Trophoblast cell (in vitro differentiated cells and primary cell): ENCODE data around the gene RGS10.
A peak's percentile ranks its signal among the peaks of the same experiment; 100 is the strongest.

Experiments
- DNase-seq, 2 donors: peaks; one replicate each; pipeline ENCODE4 v3.0.0-alpha.2; 2016
- H2AFZ ChIP-seq: 2 replicates; pipeline ENCODE4 v1.6.1; 2013; ENCODE audit warnings: low read length, moderate library complexity, mild to moderate bottlenecking; ENCODE audit not compliant: insufficient read depth, poor library complexity
- H2AK5ac ChIP-seq: 2 replicates; pipeline ENCODE4 v1.6.1; 2013; ENCODE audit warnings: mild to moderate bottlenecking, low read length
- H2BK120ac ChIP-seq: 2 replicates; pipeline ENCODE4 v1.6.1; 2013; ENCODE audit warnings: low read length, mild to moderate bottlenecking, moderate library complexity; ENCODE audit not compliant: insufficient read depth, poor library complexity
- H2BK12ac ChIP-seq: 2 replicates; pipeline ENCODE4 v1.6.1; 2013; ENCODE audit warnings: mild to moderate bottlenecking, low read length, moderate library complexity
- H2BK5ac ChIP-seq: 2 replicates; pipeline ENCODE4 v1.6.1; 2013; ENCODE audit warnings: low read length, low read depth, moderate library complexity, mild to moderate bottlenecking; ENCODE audit not compliant: poor library complexity
- H3K14ac ChIP-seq: 2 replicates; pipeline ENCODE4 v1.6.1; 2013; ENCODE audit warnings: mild to moderate bottlenecking, low read length
- H3K18ac ChIP-seq: 2 replicates; pipeline ENCODE4 v1.6.1; 2013; ENCODE audit warnings: mild to moderate bottlenecking, low read length
- H3K23ac ChIP-seq: 2 replicates; pipeline ENCODE4 v1.6.1; 2013; ENCODE audit warnings: low read length
- H3K27ac ChIP-seq: 2 replicates; pipeline ENCODE4 v1.5.1; 2013; ENCODE audit warnings: low read depth, mild to moderate bottlenecking, inconsistent platforms, low read length, moderate library complexity
- H3K27me3 ChIP-seq: 2 replicates; pipeline ENCODE4 v1.6.1; 2013; ENCODE audit warnings: inconsistent platforms, mild to moderate bottlenecking, low read length, moderate library complexity; ENCODE audit not compliant: insufficient read depth
- H3K36me3 ChIP-seq, 2 experiments: 1 replicate in 1 of 2; 2 replicates in 1 of 2; pipeline ENCODE4 v1.6.1; 2013; ENCODE audit warnings: low read length in 2 of 2, mild to moderate bottlenecking in 2 of 2, moderate library complexity in 1 of 2; ENCODE audit not compliant: insufficient read depth in 2 of 2, control insufficient read depth in 1 of 2
- H3K4ac ChIP-seq: 2 replicates; pipeline ENCODE4 v1.6.1; 2013; ENCODE audit warnings: low read depth, mild to moderate bottlenecking, low read length, moderate library complexity
- H3K4me1 ChIP-seq, 2 experiments: 1 replicate in 1 of 2; 2 replicates in 1 of 2; pipeline ENCODE4 v1.6.1; 2013; ENCODE audit warnings: low read length in 2 of 2, mild to moderate bottlenecking in 2 of 2, moderate library complexity in 1 of 2; ENCODE audit not compliant: insufficient read depth in 2 of 2, control insufficient read depth in 1 of 2
- H3K4me2 ChIP-seq: 2 replicates; pipeline ENCODE4 v1.6.1; 2013; ENCODE audit warnings: inconsistent platforms, mild to moderate bottlenecking, low read length, moderate library complexity
- H3K4me3 ChIP-seq: 2 replicates; pipeline ENCODE4 v1.5.1; 2013; ENCODE audit warnings: mild to moderate bottlenecking, low read depth, low read length, inconsistent platforms
- H3K79me1 ChIP-seq: one replicate; pipeline ENCODE4 v1.6.1; 2013; ENCODE audit warnings: low read length
- H3K79me2 ChIP-seq: 2 replicates; pipeline ENCODE4 v1.6.1; 2013; ENCODE audit warnings: low read length, mild to moderate bottlenecking; ENCODE audit not compliant: control insufficient read depth, insufficient read depth, poor library complexity
- H3K9ac ChIP-seq: 2 replicates; pipeline ENCODE4 v1.6.1; 2013; ENCODE audit warnings: mild to moderate bottlenecking, low read length
- H3K9me3 ChIP-seq: 2 replicates; pipeline ENCODE4 v1.6.1; 2013; ENCODE audit warnings: low read depth, mild to moderate bottlenecking, control low read depth, inconsistent platforms, low read length; ENCODE audit not compliant: insufficient read depth
- H4K12ac ChIP-seq: 2 replicates; pipeline ENCODE4 v1.6.1; 2013; ENCODE audit warnings: low read depth, mild to moderate bottlenecking, low read length, moderate library complexity
- H4K8ac ChIP-seq: 2 replicates; pipeline ENCODE4 v1.6.1; 2013; ENCODE audit warnings: low read depth, mild to moderate bottlenecking, low read length, moderate library complexity
- H4K91ac ChIP-seq: one replicate; pipeline ENCODE4 v1.6.1; 2013; ENCODE audit warnings: low read depth, mild to moderate bottlenecking, low read length, moderate library complexity
- WGBS: extraction: QIAGEN DNeasy Blood & Tissue Kit; methylation state at CpG from one replicate; pipeline ENCODE4 v1.1.7; 2013; ENCODE audit warnings: missing lambda C conversion rate; ENCODE audit not compliant: insufficient read length, insufficient coverage; ENCODE audit errors: extremely low coverage; 5-methylcytosine and 5-hydroxymethylcytosine counted together

Gene RGS10

DNA sequence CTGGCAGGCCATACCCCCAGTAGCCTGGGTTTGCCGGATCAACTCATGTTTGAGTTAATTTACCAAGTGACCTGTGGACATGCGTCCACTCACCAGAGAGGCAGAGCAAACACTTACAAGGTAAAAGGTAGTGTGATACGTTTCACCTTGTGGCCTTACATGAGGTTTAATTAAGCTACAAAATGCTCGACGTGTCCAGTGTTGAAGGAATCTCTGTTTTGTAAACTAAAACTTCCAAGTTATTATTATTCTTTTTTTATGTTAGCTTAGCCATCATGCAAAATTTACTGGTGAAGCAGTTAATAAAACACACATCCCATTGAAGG is 42.9 kb downstream of the RGS10 start:
- DNase-seq, result no peak
- H3K18ac ChIP-seq, result no peak overlapping the region
- H2AK5ac ChIP-seq, result no peak overlapping the region
- no peak overlapping the region for H4K91ac ChIP-seq
- H3K4me3 ChIP-seq, result no peak overlapping the region
- H3K4me2 ChIP-seq, result no peak overlapping the region
- H2BK12ac ChIP-seq, result no peak overlapping the region
- no peak overlapping the region for H3K14ac ChIP-seq
- H3K4ac ChIP-seq, result no peak overlapping the region
- no peaks in the 10 kb centered on the region for H3K79me1 ChIP-seq
- H3K27ac ChIP-seq, result no peak overlapping the region
- H3K36me3 ChIP-seq, result no peaks in the 10 kb centered on the region
- no peak overlapping the region for H4K12ac ChIP-seq
- no peaks in the 10 kb centered on the region for H3K4me1 ChIP-seq
- no peak overlapping the region for H3K9ac ChIP-seq
- no CpG with 5 or more reads among the region's 5 CpGs for WGBS
- H3K79me2 ChIP-seq, result no peaks in the 10 kb centered on the region
- no peaks in the 10 kb centered on the region for H3K27me3 ChIP-seq
- no peaks in the 10 kb centered on the region for H3K9me3 ChIP-seq
- H3K23ac ChIP-seq, result no peak overlapping the region
- no peak overlapping the region for H2BK120ac ChIP-seq
- no peak overlapping the region for H2BK5ac ChIP-seq
- no peak overlapping the region for H4K8ac ChIP-seq
- H2AFZ ChIP-seq, result no peak overlapping the region

DNA sequence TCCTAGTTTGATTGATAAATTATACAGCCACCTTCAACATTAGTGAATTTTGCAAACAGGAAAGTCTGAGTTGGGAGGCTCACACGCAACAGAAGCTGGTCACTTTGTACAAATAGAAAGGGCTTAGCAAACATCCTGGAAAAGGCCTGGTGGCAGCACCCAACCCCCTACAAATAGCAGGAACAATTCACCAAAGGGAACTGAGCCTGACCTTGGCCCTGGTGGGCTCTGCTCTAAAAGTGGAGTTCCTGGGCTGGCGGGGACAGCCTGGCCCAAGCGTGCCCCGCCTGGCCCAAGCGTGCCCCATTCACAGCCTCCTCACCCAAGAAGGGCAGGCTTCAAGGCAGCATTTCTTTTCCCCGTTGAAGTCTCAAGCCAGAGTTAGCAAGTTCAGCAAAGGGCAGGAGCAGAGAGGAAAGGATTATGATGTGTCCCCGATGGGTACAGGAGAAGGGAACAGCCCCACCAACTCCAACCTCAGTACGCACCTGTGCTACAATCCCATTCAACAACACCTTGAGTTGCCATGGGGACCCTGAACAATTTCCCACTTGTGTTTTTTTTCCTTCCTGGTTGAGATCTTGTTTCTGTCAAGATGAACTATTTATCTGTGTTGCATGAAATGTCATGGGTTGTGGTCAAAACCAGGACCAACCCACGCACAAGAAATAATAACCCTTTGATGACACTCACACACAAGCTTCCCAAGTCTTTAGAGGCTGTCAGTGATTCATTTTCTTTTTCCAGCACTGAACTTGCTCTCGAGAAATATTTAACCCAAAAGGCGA is 43.4 kb downstream of the RGS10 start:
- H3K27ac ChIP-seq, result no peak overlapping the region
- H3K27me3 ChIP-seq, result no peaks in the 10 kb centered on the region
- no peak overlapping the region for H2BK120ac ChIP-seq
- DNase-seq, result no peak
- no peaks in the 10 kb centered on the region for H3K79me1 ChIP-seq
- no peak overlapping the region for H2AFZ ChIP-seq
- H3K18ac ChIP-seq, result no peak overlapping the region
- no peak overlapping the region for H2BK12ac ChIP-seq
- no peaks in the 10 kb centered on the region for H3K79me2 ChIP-seq
- no peak overlapping the region for H3K14ac ChIP-seq
- no peak overlapping the region for H3K4me3 ChIP-seq
- no peaks in the 10 kb centered on the region for H3K36me3 ChIP-seq
- H4K8ac ChIP-seq, result no peak overlapping the region
- no peak overlapping the region for H3K9ac ChIP-seq
- H3K4me2 ChIP-seq, result no peak overlapping the region
- no peaks in the 10 kb centered on the region for H3K4me1 ChIP-seq
- no peak overlapping the region for H2AK5ac ChIP-seq
- no CpG with 5 or more reads among the region's 11 CpGs for WGBS
- no peak overlapping the region for H3K4ac ChIP-seq
- no peak overlapping the region for H4K91ac ChIP-seq
- H3K23ac ChIP-seq, result no peak overlapping the region
- H4K12ac ChIP-seq, result no peak overlapping the region
- no peaks in the 10 kb centered on the region for H3K9me3 ChIP-seq
- no peak overlapping the region for H2BK5ac ChIP-seq

GRCh38 chr10:119497243-119497642 is 45.3 kb downstream of the RGS10 start:
- Histone ChIP-seq H3K14ac (no peak overlapping the region), H3K79me2 (no peaks in the 10 kb centered on the region), H2AK5ac (no peak overlapping the region), H2BK12ac (no peak overlapping the region), H2BK5ac (no peak overlapping the region), H3K4me3 (no peak overlapping the region), H3K79me1 (no peaks in the 10 kb centered on the region), H2BK120ac (no peak overlapping the region), H3K9ac (no peak overlapping the region), H3K4me2 (no peak overlapping the region), H3K27me3 (no peaks in the 10 kb centered on the region), H4K12ac (no peak overlapping the region), H3K4ac (no peak overlapping the region), H3K18ac (no peak overlapping the region), H3K9me3 (no peaks in the 10 kb centered on the region), H3K27ac (no peak overlapping the region), H3K4me1 (no peaks in the 10 kb centered on the region), H3K36me3 (no peaks in the 10 kb centered on the region), H4K91ac (no peak overlapping the region), H3K23ac (no peak overlapping the region), H2AFZ (no peak overlapping the region), H4K8ac (no peak overlapping the region)
- no CpG with 5 or more reads among the region's 9 CpGs for WGBS
- no peak for DNase-seq

- no peaks in the 10 kb centered on the region for H3K27me3 ChIP-seq
- H3K79me2 ChIP-seq, result no peaks in the 10 kb centered on the region
- H4K91ac ChIP-seq, result no peak overlapping the region
- no peak overlapping the region for H2BK12ac ChIP-seq
- no peak overlapping the region for H2BK5ac ChIP-seq
- no peak overlapping the region for H4K8ac ChIP-seq
- DNase-seq, result peak; percentile 38 to 49
- H3K9me3 ChIP-seq, result no peaks in the 10 kb centered on the region
- WGBS, result no CpG with 5 or more reads among the region's 7 CpGs
- H2AK5ac ChIP-seq, result no peak overlapping the region
- H3K27ac ChIP-seq, result no peak overlapping the region
- H3K18ac ChIP-seq, result no peak overlapping the region
- H3K4me2 ChIP-seq, result no peak overlapping the region
- no peaks in the 10 kb centered on the region for H3K4me1 ChIP-seq
- no peak overlapping the region for H2BK120ac ChIP-seq
- no peak overlapping the region for H3K23ac ChIP-seq
- H3K4ac ChIP-seq, result no peak overlapping the region
- no peak overlapping the region for H4K12ac ChIP-seq
- H3K9ac ChIP-seq, result no peak overlapping the region
- no peak overlapping the region for H3K14ac ChIP-seq
- no peak overlapping the region for H3K4me3 ChIP-seq
- no peaks in the 10 kb centered on the region for H3K36me3 ChIP-seq
- no peaks in the 10 kb centered on the region for H3K79me1 ChIP-seq
- no peak overlapping the region for H2AFZ ChIP-seq
Measured at GRCh38 chr10:119496273-119496672, 46.2 kb downstream of the RGS10 start.
